ENCODE measurements around the gene GRPEL1.

Gene GRPEL1

DNA sequence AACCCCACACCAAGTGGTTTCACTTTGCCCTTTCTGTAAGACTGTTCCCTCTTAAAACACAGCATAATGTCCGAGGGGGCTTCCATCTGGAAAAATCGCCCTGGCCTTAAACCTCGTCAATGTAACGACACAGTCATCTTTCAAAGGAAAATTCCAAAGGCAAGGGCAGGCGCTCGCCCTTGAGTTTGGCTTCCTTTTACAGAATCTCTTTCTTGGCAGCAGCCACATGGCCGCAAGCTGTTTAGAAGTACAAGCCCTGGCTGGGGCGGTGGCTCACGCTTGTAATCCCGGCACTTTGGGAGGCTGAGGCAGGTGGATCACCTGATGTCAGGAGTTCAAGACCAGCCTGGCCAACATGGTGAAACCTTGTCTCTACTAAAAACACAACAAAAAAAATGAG, 27.1 kb upstream of the GRPEL1 start:
- TF ChIP-seq EGR1 (IDR thresholded peaks at IDR 0.05), result no peak

DNA sequence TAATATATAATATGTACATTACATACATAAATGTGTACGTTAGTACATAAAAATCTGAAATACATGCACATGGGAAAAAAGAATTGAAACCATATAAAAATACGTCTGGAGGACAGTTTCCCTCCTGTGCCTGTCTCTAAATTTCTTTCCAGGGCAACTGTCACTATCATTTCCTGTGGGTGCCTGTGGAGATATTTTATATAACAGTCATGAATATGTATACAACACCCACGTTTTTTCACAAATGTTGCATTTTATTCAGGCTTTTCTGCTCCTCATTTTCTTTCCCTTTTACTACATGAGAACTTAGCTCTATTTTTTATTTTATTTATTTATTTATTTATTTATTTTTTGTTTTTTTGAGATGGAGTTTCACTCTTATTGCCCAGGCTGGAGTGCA, 24.2 kb upstream of the GRPEL1 start:
- TF ChIP-seq, protein P1, sequence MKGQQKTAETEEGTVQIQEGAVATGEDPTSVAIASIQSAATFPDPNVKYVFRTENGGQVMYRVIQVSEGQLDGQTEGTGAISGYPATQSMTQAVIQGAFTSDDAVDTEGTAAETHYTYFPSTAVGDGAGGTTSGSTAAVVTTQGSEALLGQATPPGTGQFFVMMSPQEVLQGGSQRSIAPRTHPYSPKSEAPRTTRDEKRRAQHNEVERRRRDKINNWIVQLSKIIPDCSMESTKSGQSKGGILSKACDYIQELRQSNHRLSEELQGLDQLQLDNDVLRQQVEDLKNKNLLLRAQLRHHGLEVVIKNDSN (IDR thresholded peaks at IDR 0.05), result no peak
- TF ChIP-seq FOXM1 (IDR thresholded peaks at IDR 0.05; ENCODE audit: borderline replicate concordance, low read depth) (no peak), YY1 (IDR thresholded peaks at IDR 0.05; ENCODE audit: low read depth) (no peak), TEAD4 (IDR thresholded peaks at IDR 0.05) (no peak), TCF12 (IDR thresholded peaks at IDR 0.05; ENCODE audit: low read depth) (no peak), CREB1 (IDR thresholded peaks at IDR 0.05; ENCODE audit: low read depth) (no peak)
- TF ChIP-seq, protein P2, sequence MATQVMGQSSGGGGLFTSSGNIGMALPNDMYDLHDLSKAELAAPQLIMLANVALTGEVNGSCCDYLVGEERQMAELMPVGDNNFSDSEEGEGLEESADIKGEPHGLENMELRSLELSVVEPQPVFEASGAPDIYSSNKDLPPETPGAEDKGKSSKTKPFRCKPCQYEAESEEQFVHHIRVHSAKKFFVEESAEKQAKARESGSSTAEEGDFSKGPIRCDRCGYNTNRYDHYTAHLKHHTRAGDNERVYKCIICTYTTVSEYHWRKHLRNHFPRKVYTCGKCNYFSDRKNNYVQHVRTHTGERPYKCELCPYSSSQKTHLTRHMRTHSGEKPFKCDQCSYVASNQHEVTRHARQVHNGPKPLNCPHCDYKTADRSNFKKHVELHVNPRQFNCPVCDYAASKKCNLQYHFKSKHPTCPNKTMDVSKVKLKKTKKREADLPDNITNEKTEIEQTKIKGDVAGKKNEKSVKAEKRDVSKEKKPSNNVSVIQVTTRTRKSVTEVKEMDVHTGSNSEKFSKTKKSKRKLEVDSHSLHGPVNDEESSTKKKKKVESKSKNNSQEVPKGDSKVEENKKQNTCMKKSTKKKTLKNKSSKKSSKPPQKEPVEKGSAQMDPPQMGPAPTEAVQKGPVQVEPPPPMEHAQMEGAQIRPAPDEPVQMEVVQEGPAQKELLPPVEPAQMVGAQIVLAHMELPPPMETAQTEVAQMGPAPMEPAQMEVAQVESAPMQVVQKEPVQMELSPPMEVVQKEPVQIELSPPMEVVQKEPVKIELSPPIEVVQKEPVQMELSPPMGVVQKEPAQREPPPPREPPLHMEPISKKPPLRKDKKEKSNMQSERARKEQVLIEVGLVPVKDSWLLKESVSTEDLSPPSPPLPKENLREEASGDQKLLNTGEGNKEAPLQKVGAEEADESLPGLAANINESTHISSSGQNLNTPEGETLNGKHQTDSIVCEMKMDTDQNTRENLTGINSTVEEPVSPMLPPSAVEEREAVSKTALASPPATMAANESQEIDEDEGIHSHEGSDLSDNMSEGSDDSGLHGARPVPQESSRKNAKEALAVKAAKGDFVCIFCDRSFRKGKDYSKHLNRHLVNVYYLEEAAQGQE (IDR thresholded peaks at IDR 0.05; ENCODE audit: low read depth), result no peak

DNA sequence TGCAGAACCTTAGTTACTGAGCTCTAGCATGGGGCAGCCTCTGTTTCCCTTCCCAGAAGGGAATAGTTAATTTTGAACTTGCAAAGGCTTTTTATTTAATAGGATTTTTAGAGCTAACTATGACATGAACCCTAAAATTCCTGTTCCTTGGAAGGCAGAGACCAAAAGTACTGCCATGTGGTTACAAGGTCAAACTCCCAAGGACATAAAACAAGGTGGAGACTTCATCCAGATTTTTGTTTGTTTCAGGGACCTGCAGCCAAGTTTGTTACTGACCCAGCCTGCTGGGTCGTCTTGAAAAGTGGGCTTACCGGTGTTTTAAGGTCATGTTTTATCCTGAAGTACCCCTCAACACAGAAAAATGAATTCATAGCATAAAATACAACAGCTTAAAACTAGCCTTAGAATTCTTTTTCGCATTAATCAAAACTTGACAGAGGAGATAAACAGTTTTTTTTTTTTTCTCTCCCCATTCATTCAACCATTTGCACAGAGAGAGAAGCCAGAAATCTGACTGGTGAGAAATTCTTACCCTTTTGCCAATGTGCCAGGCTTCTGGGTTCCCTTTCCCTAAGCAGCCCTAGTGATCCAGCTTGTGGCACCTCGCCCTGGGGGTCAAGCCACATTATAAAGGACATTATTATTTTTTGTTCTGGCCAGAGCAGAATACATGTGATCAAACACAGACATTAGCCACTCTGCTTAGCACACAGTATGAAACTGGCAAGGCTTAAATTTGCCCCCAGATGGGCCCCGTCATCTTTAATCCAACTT, 21.5 kb upstream of the GRPEL1 start:
- no peak for TF ChIP-seq CEBPB (IDR thresholded peaks at IDR 0.05)
- no peak for TF ChIP-seq NFIC (IDR thresholded peaks at IDR 0.05)
- TF ChIP-seq ZBTB7A (IDR thresholded peaks at IDR 0.05; ENCODE audit: low read depth), result no peak
- TF ChIP-seq, protein P2 (IDR thresholded peaks at IDR 0.05; ENCODE audit: low read depth), result no peak
- TF ChIP-seq TAF1 (IDR thresholded peaks at IDR 0.05; ENCODE audit: low read depth), result no peak
- TF ChIP-seq FOXM1 (IDR thresholded peaks at IDR 0.05; ENCODE audit: borderline replicate concordance, low read depth), result no peak
- TF ChIP-seq CREB1 (IDR thresholded peaks at IDR 0.05; ENCODE audit: low read depth), result no peak
- no peak for TF ChIP-seq TCF12 (IDR thresholded peaks at IDR 0.05; ENCODE audit: low read depth)
- TF ChIP-seq YY1 (IDR thresholded peaks at IDR 0.05; ENCODE audit: low read depth), result no peak
- no peak for TF ChIP-seq EP300 (IDR thresholded peaks at IDR 0.05; ENCODE audit: borderline replicate concordance)
- TF ChIP-seq, protein P1 (IDR thresholded peaks at IDR 0.05), result no peak
- no peak for TF ChIP-seq EGR1 (IDR thresholded peaks at IDR 0.05)
- TF ChIP-seq, protein P3, sequence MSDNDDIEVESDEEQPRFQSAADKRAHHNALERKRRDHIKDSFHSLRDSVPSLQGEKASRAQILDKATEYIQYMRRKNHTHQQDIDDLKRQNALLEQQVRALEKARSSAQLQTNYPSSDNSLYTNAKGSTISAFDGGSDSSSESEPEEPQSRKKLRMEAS (IDR thresholded peaks at IDR 0.05), result no peak
- no peak for TF ChIP-seq RAD21 (IDR thresholded peaks at IDR 0.05; ENCODE audit: low read depth)
- no peak for TF ChIP-seq TEAD4 (IDR thresholded peaks at IDR 0.05)

DNA sequence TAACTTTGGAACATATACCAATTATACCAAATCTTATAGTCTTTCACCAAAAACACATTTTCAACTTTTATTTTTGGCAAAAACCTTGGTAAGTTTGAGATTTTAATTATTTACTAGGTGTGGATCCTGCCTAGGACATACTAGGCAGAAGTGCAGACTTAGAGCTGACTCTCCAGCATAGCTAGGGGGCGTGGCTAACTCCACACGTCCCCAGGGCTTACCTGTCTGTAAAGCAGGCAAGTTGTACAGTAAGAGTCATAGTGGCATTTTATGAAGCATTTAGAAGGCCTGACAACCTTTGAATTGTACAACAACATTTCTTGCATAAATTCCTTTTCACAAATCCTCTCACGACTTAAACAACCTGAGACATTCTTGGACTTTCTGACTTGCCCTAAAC, 19.2 kb upstream of the GRPEL1 start:
- TF ChIP-seq, protein P3 (IDR thresholded peaks at IDR 0.05), result no peak
- TF ChIP-seq TAF1 (IDR thresholded peaks at IDR 0.05; ENCODE audit: low read depth), result no peak
- TF ChIP-seq EGR1 (IDR thresholded peaks at IDR 0.05), result no peak
- no peak for TF ChIP-seq NFIC (IDR thresholded peaks at IDR 0.05)
- TF ChIP-seq CEBPB (IDR thresholded peaks at IDR 0.05), result no peak
- TF ChIP-seq, protein P1 (IDR thresholded peaks at IDR 0.05), result no peak
- TF ChIP-seq FOXM1 (IDR thresholded peaks at IDR 0.05; ENCODE audit: borderline replicate concordance, low read depth), result no peak
- TF ChIP-seq EP300 (IDR thresholded peaks at IDR 0.05; ENCODE audit: borderline replicate concordance), result no peak

DNA sequence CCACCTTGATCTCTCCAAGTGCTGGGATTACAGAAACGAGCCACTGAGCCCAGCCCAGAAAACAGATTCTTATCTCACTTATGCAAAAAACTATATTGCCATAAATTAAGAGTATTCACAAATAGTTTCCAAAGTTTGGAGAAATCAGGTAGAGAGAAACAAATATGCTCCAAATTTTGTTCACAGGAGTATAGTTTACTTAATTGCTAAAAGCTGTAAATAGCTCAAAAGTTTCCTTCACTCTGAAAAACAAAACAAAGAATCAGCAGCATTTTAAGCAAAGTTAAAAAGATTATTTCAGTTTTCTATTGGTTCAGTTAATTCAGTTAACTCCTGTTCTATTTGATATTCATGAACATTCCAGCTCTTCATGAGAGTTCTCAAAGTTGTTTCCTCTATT, 18.5 kb upstream of the GRPEL1 start:
- no peak for TF ChIP-seq RAD21 (IDR thresholded peaks at IDR 0.05; ENCODE audit: low read depth)
- no peak for TF ChIP-seq EP300 (IDR thresholded peaks at IDR 0.05; ENCODE audit: borderline replicate concordance)
- no peak for TF ChIP-seq EGR1 (IDR thresholded peaks at IDR 0.05)

Data from Ishikawa (cell line).